Sigmoid colon (tissue), 3 donors: ENCODE results near the gene ABCC1.

ENCODE experiments used
- POLR2A ChIP-seq, 2 donors: fragments of 450-650 bp; IDR thresholded peaks; one replicate each; pipeline ENCODE4 v1.6.1; 2016; ENCODE audit warnings: antibody characterized with exemption in 2 of 2, mild to moderate bottlenecking in 2 of 2, moderate library complexity in 2 of 2
- TF ChIP-seq, protein P1 (sequence below), 4 experiments: fragments of 450-650 bp in 3 of 4; fragments of 200-600 bp in 1 of 4; IDR thresholded peaks; one replicate each; pipeline ENCODE4 v1.5.1; 2016 to 2019; ENCODE audit warnings: antibody characterized with exemption in 4 of 4, mild to moderate bottlenecking in 3 of 4, moderate library complexity in 2 of 4

DNA sequence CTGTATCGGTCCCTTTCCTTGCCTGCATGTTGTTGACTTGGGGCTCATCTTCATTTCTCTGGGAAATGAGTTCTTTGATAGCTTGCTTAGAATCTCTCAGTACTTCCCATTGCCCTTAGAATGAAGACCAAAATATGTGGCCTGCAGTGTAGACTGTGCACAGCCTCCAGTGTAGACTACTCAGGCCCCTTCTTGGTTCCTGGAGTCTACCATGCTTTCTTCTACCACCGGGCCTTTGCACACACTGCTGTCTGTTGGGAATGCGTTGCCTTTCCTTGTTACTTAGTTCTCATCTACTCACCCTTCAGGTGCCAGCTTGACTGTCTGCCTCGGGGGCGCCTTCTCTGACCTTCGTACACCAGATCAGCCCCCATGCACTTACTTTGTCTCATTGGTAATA lies 82.0 kb downstream of the ABCC1 start:
- no peak for TF ChIP-seq POLR2A (IDR thresholded peaks at IDR 0.05)
- TF ChIP-seq, protein P1, sequence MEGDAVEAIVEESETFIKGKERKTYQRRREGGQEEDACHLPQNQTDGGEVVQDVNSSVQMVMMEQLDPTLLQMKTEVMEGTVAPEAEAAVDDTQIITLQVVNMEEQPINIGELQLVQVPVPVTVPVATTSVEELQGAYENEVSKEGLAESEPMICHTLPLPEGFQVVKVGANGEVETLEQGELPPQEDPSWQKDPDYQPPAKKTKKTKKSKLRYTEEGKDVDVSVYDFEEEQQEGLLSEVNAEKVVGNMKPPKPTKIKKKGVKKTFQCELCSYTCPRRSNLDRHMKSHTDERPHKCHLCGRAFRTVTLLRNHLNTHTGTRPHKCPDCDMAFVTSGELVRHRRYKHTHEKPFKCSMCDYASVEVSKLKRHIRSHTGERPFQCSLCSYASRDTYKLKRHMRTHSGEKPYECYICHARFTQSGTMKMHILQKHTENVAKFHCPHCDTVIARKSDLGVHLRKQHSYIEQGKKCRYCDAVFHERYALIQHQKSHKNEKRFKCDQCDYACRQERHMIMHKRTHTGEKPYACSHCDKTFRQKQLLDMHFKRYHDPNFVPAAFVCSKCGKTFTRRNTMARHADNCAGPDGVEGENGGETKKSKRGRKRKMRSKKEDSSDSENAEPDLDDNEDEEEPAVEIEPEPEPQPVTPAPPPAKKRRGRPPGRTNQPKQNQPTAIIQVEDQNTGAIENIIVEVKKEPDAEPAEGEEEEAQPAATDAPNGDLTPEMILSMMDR (IDR thresholded peaks at IDR 0.05): no peak
